ENCODE measurements around the gene KCNIP3.

KCNIP3 gene

GRCh38 chr2:95297639-95298395, 670 bp downstream of the KCNIP3 start:
- no peak for DNase-seq

- no peak for DNase-seq
These were observed 1.5 kb downstream of the KCNIP3 start for GRCh38 chr2:95298486-95299111.

- DNase-seq, result no peak
These were observed 2.8 kb downstream of the KCNIP3 start for GRCh38 chr2:95299961-95300360.

- no peak for DNase-seq
These were observed 3.3 kb downstream of the KCNIP3 start for GRCh38 chr2:95300450-95300849.

- DNase-seq, result no peak
These were observed 4.0 kb downstream of the KCNIP3 start for GRCh38 chr2:95301186-95301585.

- DNase-seq, result no peak
These were observed 4.9 kb downstream of the KCNIP3 start for GRCh38 chr2:95301876-95302641.

- no peak for DNase-seq
These were observed 6.2 kb downstream of the KCNIP3 start for GRCh38 chr2:95303191-95303919.

GRCh38 chr2:95305380-95306061, 8.4 kb downstream of the KCNIP3 start:
- no peak for DNase-seq

GRCh38 chr2:95306336-95306895, 9.3 kb downstream of the KCNIP3 start:
- DNase-seq, result no peak

- no peak for DNase-seq
These were observed 9.9 kb downstream of the KCNIP3 start for GRCh38 chr2:95307036-95307435.

- no peak for DNase-seq
These were observed 10.7 kb downstream of the KCNIP3 start for GRCh38 chr2:95307878-95308277.

- no peak for DNase-seq
These were observed 11.4 kb downstream of the KCNIP3 start for GRCh38 chr2:95308426-95308990.

GRCh38 chr2:95309599-95309998, 12.5 kb downstream of the KCNIP3 start:
- DNase-seq, result no peak

GRCh38 chr2:95310216-95310615, 13.1 kb downstream of the KCNIP3 start:
- no peak for DNase-seq

- no peak for DNase-seq
These were observed 13.5 kb downstream of the KCNIP3 start for GRCh38 chr2:95310651-95311050.

- no peak for DNase-seq
These were observed 14.8 kb downstream of the KCNIP3 start for GRCh38 chr2:95311815-95312542.

GRCh38 chr2:95312543-95313201, 15.5 kb downstream of the KCNIP3 start:
- no peak for DNase-seq

GRCh38 chr2:95313296-95314131, 16.4 kb downstream of the KCNIP3 start:
- no peak for DNase-seq

GRCh38 chr2:95314598-95314963, 17.4 kb downstream of the KCNIP3 start:
- no peak for DNase-seq
